Stimulated activated naive CD4-positive, alpha-beta T cell (primary cell): ENCODE results near the gene P2RY6.

ENCODE experiments used
- DNase-seq, 6 experiments: peaks; one replicate each; lab custom pipeline; 2025; lab: John Stamatoyannopoulos, UW

The P2RY6 gene

DNA sequence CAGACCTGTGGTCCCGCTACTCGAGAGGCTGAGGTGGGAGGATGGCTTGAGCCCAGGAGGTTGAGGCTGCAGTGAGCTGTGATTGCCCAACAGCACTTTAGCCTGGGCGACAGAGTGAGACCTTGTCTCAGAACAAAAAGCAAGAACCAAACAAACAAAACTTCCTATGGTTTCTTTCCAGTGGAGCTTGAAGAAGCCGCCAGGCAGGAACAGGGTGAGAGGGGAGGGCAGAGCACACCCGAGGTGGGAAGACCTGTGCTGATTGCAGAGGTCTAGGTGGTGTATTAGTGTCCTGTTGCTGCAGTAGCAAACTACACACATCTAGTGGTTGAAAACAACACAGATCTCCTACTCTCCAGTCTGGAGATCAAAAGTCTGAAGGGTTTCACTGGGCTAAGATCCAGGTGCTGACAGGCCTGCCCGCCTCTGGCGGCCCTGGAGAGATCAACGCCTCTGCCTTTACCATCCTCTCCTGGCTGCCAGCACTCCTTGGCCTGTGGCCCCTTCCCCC lies 46.4 kb downstream of the P2RY6 start:
- no peak for DNase-seq

DNA sequence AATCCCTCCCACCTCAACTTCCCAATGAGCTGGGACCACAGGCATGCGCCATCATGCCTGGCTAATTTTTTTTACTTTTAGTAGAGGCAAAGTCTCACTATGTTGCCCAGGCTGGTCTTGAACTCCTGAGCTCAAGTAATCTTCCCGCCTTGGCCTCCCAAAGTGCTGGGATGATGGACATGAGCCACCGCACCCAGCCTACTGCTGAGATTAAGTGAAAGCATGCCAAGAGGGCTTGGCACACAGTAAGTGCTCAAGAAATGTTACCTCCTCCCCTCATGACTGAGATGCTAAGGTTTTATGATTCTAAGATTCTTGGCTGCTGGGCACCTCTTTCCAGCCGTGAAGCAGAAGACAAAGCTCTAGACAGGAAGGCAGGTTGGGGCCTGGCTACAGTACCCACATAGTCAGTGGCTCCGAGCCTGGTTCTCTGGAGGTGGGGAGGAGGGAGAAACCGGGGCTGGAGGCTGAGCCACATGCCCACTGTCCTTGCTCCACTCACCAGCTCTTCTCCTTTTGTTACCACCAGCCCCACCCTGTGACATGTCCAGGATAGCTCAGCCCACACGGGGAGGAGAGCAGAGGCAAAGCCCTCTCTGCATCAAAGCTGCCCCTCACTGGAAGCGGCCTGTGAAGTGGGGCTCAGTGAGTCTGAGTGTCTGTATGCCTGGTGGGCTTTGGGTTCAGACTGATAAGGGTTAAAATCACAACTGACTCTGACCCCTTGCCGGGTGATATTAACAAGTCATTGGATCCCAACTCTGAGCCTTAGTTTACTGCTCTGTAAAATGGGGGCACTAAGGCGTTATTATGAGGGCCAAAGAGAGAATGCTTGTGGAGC lies 48.8 kb downstream of the P2RY6 start:
- no peak for DNase-seq

- no peak for DNase-seq
These were observed 49.7 kb downstream of the P2RY6 start for GRCh38 chr11:73321604-73322381.

GRCh38 chr11:73322382-73323306 lies 50.5 kb downstream of the P2RY6 start:
- DNase-seq: no peak

- no peak for DNase-seq
These were observed 51.3 kb downstream of the P2RY6 start for GRCh38 chr11:73323464-73323863.

DNA sequence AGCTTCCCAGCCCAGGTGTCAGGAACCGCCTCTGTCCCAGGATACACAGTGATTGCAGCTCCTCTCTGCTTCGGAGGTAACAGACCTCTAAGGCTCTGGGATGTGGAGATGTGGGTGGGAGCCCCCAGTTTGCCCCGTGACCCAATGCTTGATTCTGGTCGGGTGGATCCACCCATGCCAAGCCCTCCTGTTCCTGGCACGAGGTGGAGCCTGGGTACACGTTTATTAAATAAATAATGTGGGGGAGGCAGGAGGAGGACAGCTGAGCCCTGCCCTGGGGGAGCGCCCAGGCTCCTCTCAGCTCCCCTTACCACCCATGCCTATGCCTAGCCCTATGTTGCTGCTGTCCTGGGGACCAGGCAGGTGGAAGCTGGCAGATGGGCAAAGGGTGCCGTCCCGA lies 52.0 kb downstream of the P2RY6 start:
- DNase-seq: no peak

- no peak for DNase-seq
These were observed 52.5 kb downstream of the P2RY6 start for GRCh38 chr11:73324665-73325035.

- DNase-seq: no peak
These were observed 53.2 kb downstream of the P2RY6 start for GRCh38 chr11:73325036-73325981.

DNA sequence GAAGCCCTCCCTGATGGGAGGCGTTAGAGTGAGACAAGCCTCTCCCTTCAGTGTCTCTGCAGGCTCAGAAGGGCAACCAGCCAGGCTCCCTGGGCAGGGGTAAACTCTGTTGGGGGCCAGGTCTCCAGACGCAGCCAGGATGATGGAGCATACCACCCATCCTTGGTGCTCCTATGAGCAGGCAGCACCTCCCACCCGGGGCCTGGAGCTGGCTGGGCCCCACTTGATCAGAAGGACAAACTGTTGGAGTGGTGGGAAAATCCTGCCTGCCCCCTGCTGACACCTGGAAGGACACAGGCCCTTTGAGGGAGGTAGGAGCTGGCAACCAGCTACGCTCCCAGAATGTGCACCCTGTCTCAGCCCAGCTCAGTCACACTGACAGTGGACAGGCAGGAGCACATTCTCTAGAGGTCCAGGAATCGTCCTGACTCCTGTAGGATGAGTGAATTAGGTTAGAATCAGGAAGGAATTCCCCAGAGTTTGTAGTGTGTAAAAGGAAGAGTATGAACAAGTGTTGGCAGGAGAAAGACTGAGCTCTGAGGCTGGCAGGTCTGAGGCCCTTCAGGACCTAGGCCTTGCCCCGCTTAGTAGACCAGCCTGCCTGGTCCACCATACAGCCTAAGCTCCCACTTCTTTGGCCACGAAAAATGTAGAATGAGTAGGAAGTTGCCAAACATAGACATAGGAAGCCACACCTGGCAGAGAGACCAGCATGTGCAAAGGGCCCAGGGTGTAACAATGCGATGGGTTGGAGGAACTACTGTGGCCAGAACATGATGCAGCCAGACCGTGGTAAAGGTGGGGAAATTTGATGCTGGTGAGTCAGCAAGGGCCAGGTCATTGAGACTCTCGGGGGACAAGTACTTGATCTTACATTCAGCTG lies 55.0 kb downstream of the P2RY6 start:
- DNase-seq: no peak

- DNase-seq: no peak
These were observed 55.8 kb downstream of the P2RY6 start for GRCh38 chr11:73327812-73328364.

- DNase-seq: no peak
These were observed 58.5 kb downstream of the P2RY6 start for GRCh38 chr11:73330569-73331093.

- no peak for DNase-seq
These were observed 59.2 kb downstream of the P2RY6 start for GRCh38 chr11:73331138-73331916.

GRCh38 chr11:73333173-73333572 lies 61.0 kb downstream of the P2RY6 start:
- no peak for DNase-seq

GRCh38 chr11:73333640-73334383 lies 61.7 kb downstream of the P2RY6 start:
- no peak for DNase-seq

DNA sequence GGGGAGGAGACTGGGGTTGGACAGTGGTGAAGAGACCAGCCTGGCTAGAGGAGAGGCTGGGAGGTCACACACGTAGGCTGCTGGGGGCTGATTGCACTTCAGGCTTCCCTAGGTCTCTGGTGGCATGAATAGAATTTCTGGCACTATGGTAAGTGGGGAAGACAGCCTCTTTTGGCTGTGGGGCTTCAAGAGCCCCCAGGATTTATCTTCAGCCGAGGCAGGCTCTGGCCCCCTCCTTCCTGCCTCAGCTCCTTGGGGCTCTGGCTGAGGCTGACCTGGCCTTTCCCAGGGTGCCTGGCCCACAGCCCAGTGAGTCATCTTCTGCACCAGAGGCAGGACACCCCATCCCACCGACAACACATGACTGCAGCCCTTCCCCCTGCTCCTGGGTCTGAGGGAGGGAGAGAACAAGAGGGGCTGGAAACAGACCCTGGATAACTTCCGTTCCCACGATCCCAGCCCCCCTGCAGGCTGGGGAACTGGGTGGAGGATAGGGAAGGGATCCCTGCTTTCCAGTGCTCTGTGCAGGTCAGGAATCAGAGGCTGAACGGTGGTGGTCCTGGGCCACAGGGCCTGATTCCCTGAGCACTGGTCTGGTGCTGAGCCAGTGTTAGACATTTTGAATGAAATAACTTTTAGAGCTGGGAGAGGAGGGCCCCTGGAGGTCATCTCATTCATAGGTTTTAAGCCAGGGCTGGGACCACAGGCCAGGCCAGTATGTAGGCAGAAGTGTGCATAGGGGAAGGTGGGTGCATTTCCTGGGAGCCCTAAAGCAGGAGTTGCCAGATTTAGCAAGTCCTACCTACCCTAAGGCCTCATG lies 62.5 kb downstream of the P2RY6 start:
- DNase-seq: no peak

DNA sequence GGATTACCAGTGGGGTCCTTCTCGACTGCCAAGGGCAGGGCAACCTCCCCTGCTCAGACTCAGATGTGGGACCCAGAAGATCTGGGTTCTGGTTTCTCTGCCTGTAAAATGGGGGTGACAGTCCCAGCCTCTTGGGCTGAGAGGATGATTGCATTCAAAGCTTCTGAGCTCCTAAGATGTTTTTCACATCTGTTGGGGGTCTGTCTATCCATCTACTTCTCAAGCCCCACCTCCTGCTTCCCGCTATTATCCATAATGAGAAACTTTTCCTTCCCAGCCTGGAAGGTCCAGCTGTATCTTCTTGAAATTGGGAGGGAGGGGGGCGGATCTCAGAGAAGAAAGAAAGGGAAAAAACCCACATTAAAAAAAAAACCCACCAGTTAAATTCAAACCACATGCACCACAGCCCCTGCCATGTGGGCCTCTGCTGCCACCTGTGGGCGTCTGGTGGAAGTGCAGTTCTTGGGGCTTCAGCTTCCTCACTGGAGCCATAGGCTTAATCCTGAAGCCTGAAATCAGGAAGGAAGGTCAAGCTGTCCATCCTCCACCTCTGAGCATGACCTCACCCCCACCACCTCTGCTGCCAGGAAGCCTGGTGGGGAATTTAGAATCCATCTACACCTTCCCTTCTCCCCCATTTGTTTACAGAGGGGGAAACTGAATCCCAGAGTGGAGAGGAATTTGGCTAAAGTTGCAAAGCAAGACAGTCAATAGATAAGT lies 63.2 kb downstream of the P2RY6 start:
- peak; percentile 14 to 83 (median 70) for DNase-seq
